ENCODE measurements around the gene MRTFA.
A peak's percentile ranks its signal among the peaks of the same experiment; 100 is the strongest.
"Not testable (repeated sequence)": the region's sequence is repeated elsewhere in the genome, so short reads cannot be mapped to it uniquely, and the experiment has no call there.

MRTFA gene

DNA sequence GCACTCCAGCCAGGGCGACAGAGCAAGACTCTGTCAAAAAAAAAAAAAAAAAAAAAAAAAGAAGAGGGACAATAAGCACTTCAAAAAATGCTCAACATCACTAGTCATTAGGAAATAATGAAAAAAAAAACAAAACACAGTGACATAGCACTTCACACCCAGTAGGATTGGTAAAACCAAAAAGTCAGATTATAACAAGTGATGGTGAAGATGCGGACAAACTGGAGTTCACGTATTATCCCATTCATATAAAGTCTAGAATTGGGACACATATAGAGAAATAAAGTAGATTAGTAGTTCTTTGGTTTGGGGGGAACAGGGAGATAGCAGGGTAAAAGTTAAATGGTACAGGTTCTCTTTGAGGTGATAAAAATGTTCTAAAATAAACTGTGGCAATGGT is 64.6 kb downstream of the MRTFA start:
- H3K36me3 Mint-ChIP-seq (ENCODE audit: insufficient read depth) = peaks cover 2% of the 10 kb centered on the region
- DNase-seq = no peak
- H3K27ac Mint-ChIP-seq = no peak overlapping the region
- H3K27me3 Mint-ChIP-seq = no peaks in the 10 kb centered on the region
- no peaks in the 10 kb centered on the region for H3K9me3 Mint-ChIP-seq
- no peak overlapping the region for H3K4me3 Mint-ChIP-seq
- no peak for ATAC-seq (replicated peaks)
- peaks cover 2 to 11% of the 10 kb centered on the region in 2 donors for H3K4me1 Mint-ChIP-seq (ENCODE audit: low read depth in 2 of 2)

- ATAC-seq (replicated peaks) = no peak
- Mint-ChIP-seq H3K36me3 (ENCODE audit: insufficient read depth) (peaks cover 1% of the 10 kb centered on the region), H3K27me3 (no peaks in the 10 kb centered on the region), H3K4me3 (no peak overlapping the region), H3K27ac (no peak overlapping the region), H3K4me1 (ENCODE audit: low read depth in 2 of 2) (peaks cover 4 to 23% of the 10 kb centered on the region in 2 donors), H3K9me3 (no peaks in the 10 kb centered on the region)
- no peak for DNase-seq
These were observed 68.7 kb downstream of the MRTFA start for GRCh38 chr22:40567626-40568328.

- no peak for ATAC-seq (replicated peaks)
- Mint-ChIP-seq H3K9me3 (no peaks in the 10 kb centered on the region), H3K4me3 (no peak overlapping the region), H3K27ac (no peak overlapping the region), H3K27me3 (no peaks in the 10 kb centered on the region), H3K36me3 (ENCODE audit: insufficient read depth) (no peaks in the 10 kb centered on the region), H3K4me1 (ENCODE audit: low read depth in 2 of 2) (peaks cover 6 to 26% of the 10 kb centered on the region in 2 donors)
- no peak for DNase-seq
These were observed 69.4 kb downstream of the MRTFA start for GRCh38 chr22:40567106-40567505.

DNA sequence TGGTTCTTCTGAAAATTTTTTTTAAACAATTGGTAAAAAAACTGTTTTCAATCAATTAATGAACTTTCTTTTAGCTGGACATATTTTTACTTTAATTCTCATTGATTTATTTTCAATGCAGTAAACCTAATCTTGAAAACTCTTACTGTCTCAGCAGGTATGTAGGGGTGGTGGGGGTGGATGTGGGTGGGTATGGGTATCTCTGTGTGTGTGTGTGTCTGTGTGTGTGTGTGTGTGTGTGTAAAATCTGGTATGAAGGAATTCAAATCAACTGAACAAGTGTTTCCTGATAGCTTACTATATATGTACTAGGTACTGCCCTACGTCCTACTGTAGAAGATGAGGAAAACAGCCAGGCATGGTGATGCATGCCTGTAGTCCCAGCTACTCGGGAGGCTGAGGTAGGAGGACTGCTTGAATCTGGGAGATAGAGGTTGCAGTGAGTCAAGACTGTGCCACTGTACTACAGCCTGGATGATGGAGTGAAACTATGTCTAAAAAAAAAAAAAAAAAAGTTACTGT is 75.5 kb downstream of the MRTFA start:
- Mint-ChIP-seq H3K27me3 (no peaks in the 10 kb centered on the region), H3K4me1 (ENCODE audit: low read depth in 2 of 2) (peaks cover 18 to 24% of the 10 kb centered on the region in 2 donors), H3K27ac (peak overlapping the region in 1 of 2 donors; percentile 19), H3K36me3 (ENCODE audit: insufficient read depth) (peaks cover 7% of the 10 kb centered on the region), H3K4me3 (no peak overlapping the region), H3K9me3 (no peaks in the 10 kb centered on the region)
- DNase-seq = no peak
- ATAC-seq (replicated peaks) = no peak

DNA sequence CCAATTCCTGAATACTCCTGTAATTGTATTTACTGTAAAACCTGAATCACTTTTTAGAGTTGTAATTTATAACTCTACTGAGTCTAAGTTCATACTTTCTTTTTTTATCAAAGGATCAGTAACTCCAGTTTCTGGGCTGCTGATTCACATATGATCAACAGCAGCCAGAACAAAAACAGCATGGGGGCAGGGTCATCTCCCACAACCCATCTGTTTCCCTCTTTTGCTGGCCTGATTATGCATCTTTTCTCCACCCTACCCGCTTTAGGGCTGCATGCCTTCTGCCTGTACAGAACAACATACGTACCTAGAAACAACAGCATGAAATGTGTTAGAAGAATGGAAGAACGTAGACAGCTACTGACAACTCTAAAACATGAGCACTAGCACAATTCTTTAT is 76.0 kb downstream of the MRTFA start:
- peaks cover 19 to 24% of the 10 kb centered on the region in 2 donors for H3K4me1 Mint-ChIP-seq (ENCODE audit: low read depth in 2 of 2)
- no peak overlapping the region for H3K27ac Mint-ChIP-seq
- no peak for ATAC-seq (replicated peaks)
- H3K27me3 Mint-ChIP-seq = no peaks in the 10 kb centered on the region
- no peak for DNase-seq
- H3K36me3 Mint-ChIP-seq (ENCODE audit: insufficient read depth) = peaks cover 7% of the 10 kb centered on the region
- H3K4me3 Mint-ChIP-seq = no peak overlapping the region
- H3K9me3 Mint-ChIP-seq = no peaks in the 10 kb centered on the region

- Mint-ChIP-seq H3K4me1 (ENCODE audit: low read depth in 2 of 2) (peaks cover 22 to 27% of the 10 kb centered on the region in 2 donors), H3K4me3 (no peak overlapping the region), H3K36me3 (ENCODE audit: insufficient read depth) (peaks cover 10% of the 10 kb centered on the region), H3K9me3 (no peaks in the 10 kb centered on the region), H3K27me3 (no peaks in the 10 kb centered on the region), H3K27ac (peak overlapping the region in 1 of 2 donors; percentile 49)
- ATAC-seq (replicated peaks) (no peak), DNase-seq (no peak)
These were observed 78.5 kb downstream of the MRTFA start for GRCh38 chr22:40557972-40558371.

DNA sequence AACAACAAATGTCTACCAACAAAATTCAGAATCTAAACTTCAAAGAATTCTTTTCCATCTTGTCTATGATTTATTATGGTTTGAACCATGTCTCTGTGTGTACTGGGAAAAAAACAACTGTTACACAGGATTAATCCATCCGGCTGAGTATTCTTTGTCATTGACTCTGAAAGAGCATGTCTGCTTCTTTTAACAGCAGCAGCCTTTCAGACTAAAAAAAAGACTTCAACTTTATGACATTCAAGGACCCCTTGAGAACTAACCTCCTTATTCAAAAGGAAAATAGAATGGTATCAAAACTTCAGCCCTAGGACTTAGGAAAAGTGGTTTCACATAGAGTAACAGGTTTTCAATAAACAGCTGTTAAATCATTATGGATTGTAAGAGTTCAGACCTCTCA is 79.9 kb downstream of the MRTFA start:
- H3K4me1 Mint-ChIP-seq (ENCODE audit: low read depth in 2 of 2) = peaks cover 23 to 26% of the 10 kb centered on the region in 2 donors
- no peaks in the 10 kb centered on the region for H3K9me3 Mint-ChIP-seq
- ATAC-seq (replicated peaks) (no peak), DNase-seq (no peak)
- H3K27ac Mint-ChIP-seq = peak overlapping the region in 1 of 2 donors; percentile 4
- no peaks in the 10 kb centered on the region for H3K27me3 Mint-ChIP-seq
- peaks cover 13% of the 10 kb centered on the region for H3K36me3 Mint-ChIP-seq (ENCODE audit: insufficient read depth)
- H3K4me3 Mint-ChIP-seq = no peak overlapping the region

DNA sequence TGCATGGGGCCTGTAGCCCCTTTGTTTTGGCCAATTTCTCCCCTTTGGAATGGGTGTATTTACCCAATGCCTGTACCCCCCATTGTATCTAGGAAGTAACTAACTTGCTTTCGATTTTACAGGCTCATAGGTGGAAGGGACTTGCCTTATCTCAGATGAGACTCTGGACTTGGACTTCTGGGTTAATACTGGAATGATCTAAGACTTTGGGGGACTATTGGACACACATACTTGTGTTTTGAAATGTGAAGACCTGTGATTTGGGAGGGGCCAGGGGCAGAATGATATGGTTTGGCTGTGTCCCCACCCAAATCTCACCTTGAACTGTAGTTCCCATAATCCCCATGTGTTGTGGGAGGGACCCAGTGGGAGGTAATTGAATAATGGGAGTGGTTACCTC is 82.5 kb downstream of the MRTFA start:
- H3K4me1 Mint-ChIP-seq (ENCODE audit: low read depth in 2 of 2) = peaks cover 13 to 21% of the 10 kb centered on the region in 2 donors
- DNase-seq; H3K27me3 Mint-ChIP-seq; H3K4me3 Mint-ChIP-seq; H3K9me3 Mint-ChIP-seq; ATAC-seq (replicated peaks): not testable (repeated sequence)
- H3K27ac Mint-ChIP-seq = peak overlapping the region in 1 of 2 donors; percentile 58
- H3K36me3 Mint-ChIP-seq (ENCODE audit: insufficient read depth) = peaks cover 19% of the 10 kb centered on the region

GRCh38 chr22:40553014-40553554 is 83.4 kb downstream of the MRTFA start:
- peaks cover 23% of the 10 kb centered on the region for H3K36me3 Mint-ChIP-seq (ENCODE audit: insufficient read depth)
- no peak for DNase-seq
- ATAC-seq (replicated peaks) = no peak
- H3K4me1 Mint-ChIP-seq (ENCODE audit: low read depth in 2 of 2) = peaks cover 13 to 21% of the 10 kb centered on the region in 2 donors
- no peaks in the 10 kb centered on the region for H3K27me3 Mint-ChIP-seq
- no peak overlapping the region for H3K4me3 Mint-ChIP-seq
- H3K9me3 Mint-ChIP-seq = no peaks in the 10 kb centered on the region
- peak overlapping the region in 1 of 2 donors; percentile 6 for H3K27ac Mint-ChIP-seq

DNA sequence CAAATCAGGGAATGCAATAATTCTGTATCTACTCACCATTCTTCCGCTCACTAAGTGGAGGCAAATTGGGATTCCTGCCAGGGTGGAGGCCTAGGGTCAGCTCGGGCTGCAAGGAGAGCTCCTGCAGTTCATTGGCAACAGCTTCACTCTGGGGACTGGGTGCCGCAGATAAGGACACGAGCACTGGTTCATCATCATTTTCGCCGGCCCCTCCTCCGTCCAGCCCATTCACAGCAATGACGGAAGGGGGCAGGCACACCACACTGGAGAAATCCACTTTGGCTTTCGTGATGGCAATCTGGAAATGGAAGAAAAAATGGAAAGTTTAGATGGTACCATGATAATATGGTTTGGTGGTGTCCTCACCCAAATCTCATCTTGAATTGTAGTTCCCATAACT is 84.4 kb downstream of the MRTFA start:
- DNase-seq (no peak), ATAC-seq (replicated peaks) (no peak)
- Mint-ChIP-seq H3K27ac (no peak overlapping the region), H3K4me1 (ENCODE audit: low read depth in 2 of 2) (peaks cover 13 to 19% of the 10 kb centered on the region in 2 donors), H3K9me3 (no peaks in the 10 kb centered on the region), H3K4me3 (no peak overlapping the region), H3K27me3 (no peaks in the 10 kb centered on the region), H3K36me3 (ENCODE audit: insufficient read depth) (peaks cover 29% of the 10 kb centered on the region)

DNA sequence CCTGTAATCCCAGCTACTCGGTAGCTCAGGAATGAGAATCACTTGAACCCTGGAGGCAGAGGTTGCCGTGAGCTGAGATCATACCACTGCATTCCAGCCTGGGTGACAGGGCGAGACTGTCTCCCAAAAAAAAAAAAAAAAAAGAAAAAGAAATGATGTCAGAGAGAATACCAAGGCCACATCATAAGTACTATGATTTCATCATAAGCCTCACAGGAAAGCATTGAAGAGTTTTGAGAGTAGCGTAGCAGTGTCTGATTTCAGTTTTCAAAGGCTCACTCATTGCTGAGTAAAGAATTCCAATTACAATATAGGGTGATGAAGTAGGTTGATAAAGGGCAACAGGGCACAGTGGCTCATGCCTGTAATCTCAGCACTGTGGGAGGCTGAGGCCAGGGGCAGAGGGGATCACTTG is 88.8 kb downstream of the MRTFA start:
- H3K9me3 Mint-ChIP-seq = no peaks in the 10 kb centered on the region
- H3K27ac Mint-ChIP-seq = no peak overlapping the region
- no peak overlapping the region for H3K4me3 Mint-ChIP-seq
- peaks cover 5 to 8% of the 10 kb centered on the region in 2 donors for H3K4me1 Mint-ChIP-seq (ENCODE audit: low read depth in 2 of 2)
- H3K36me3 Mint-ChIP-seq (ENCODE audit: insufficient read depth) = peaks cover 32% of the 10 kb centered on the region
- H3K27me3 Mint-ChIP-seq = no peaks in the 10 kb centered on the region
- no peak for DNase-seq
- ATAC-seq (replicated peaks) = no peak

GRCh38 chr22:40544758-40545157 is 91.8 kb downstream of the MRTFA start:
- Mint-ChIP-seq H3K4me3 (no peak overlapping the region), H3K4me1 (ENCODE audit: low read depth in 2 of 2) (peaks cover 4 to 5% of the 10 kb centered on the region in 2 donors), H3K36me3 (ENCODE audit: insufficient read depth) (peaks cover 26% of the 10 kb centered on the region), H3K9me3 (no peaks in the 10 kb centered on the region), H3K27ac (no peak overlapping the region), H3K27me3 (no peaks in the 10 kb centered on the region)
- ATAC-seq (replicated peaks) (no peak), DNase-seq (no peak)

- H3K36me3 Mint-ChIP-seq (ENCODE audit: insufficient read depth) = peaks cover 11% of the 10 kb centered on the region
- no peak for ATAC-seq (replicated peaks)
- no peak overlapping the region for H3K4me3 Mint-ChIP-seq
- DNase-seq = no peak
- no peaks in the 10 kb centered on the region for H3K9me3 Mint-ChIP-seq
- peak overlapping the region in 1 of 2 donors; percentile 75 for H3K27ac Mint-ChIP-seq
- H3K4me1 Mint-ChIP-seq (ENCODE audit: low read depth in 2 of 2) = peaks cover 2 to 4% of the 10 kb centered on the region in 2 donors
- H3K27me3 Mint-ChIP-seq = no peaks in the 10 kb centered on the region
These were observed 93.5 kb downstream of the MRTFA start for GRCh38 chr22:40542821-40543540.

All from effector memory CD8-positive, alpha-beta T cell (primary cell).